ENCODE measurements around the gene FILIP1.

DNA sequence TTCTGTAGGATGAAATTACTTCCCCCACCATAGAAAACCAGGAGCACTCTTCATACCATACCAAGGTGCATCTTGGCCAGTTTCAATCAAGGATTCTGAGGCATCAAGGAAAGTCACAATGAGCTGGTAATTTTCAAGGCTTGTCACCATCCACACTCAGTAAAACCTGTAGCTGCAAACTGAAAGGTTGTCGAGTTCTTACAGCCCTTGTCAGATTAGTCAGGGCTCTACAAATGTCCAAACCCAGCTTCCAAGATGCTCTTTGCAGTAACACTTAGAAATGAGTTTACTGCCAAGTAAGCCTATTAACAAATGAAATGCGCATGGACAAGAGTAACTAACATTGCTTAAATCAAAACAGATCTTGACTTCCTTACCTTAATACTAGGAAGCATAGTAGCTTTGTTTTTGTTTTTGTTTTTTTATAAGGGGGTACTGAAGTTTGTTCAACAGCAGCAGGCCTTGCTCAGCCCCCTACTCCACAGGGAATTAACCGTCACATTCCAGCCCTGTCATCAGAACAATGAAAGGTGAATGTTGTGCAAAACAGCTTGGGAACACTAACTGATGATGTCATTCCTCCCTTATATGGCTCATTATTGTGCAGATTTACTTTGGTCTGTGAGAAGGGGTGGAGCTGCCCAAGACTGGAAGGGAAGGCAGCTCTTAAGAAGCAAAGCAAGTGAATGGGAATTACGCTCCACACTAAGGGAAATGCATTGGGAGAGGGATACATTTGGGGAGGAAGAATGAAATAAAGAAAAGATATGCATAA is 159.1 kb downstream of the FILIP1 start:
- TF ChIP-seq POLR2A (IDR thresholded peaks at IDR 0.05) (no peak), POLR2AphosphoS5 (IDR thresholded peaks at IDR 0.05; ENCODE audit: insufficient read depth in 1 of 2, low read depth in 1 of 2) (no peak)
- TF ChIP-seq, protein P1, sequence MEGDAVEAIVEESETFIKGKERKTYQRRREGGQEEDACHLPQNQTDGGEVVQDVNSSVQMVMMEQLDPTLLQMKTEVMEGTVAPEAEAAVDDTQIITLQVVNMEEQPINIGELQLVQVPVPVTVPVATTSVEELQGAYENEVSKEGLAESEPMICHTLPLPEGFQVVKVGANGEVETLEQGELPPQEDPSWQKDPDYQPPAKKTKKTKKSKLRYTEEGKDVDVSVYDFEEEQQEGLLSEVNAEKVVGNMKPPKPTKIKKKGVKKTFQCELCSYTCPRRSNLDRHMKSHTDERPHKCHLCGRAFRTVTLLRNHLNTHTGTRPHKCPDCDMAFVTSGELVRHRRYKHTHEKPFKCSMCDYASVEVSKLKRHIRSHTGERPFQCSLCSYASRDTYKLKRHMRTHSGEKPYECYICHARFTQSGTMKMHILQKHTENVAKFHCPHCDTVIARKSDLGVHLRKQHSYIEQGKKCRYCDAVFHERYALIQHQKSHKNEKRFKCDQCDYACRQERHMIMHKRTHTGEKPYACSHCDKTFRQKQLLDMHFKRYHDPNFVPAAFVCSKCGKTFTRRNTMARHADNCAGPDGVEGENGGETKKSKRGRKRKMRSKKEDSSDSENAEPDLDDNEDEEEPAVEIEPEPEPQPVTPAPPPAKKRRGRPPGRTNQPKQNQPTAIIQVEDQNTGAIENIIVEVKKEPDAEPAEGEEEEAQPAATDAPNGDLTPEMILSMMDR (IDR thresholded peaks at IDR 0.05): no peak
